ENCODE results near the gene RALGAPA1.
"Not testable (repeated sequence)": the region's sequence is repeated elsewhere in the genome, so short reads cannot be mapped to it uniquely, and the experiment has no call there.

The RALGAPA1 gene

GRCh38 chr14:35689000-35689460 lies 120.1 kb downstream of the RALGAPA1 start:
- Histone ChIP-seq H3K27me3 (ENCODE audit: insufficient read depth, poor library complexity, severe bottlenecking) (no peaks in the 10 kb centered on the region), H3K27ac (replicated peaks) (no peak overlapping the region), H3K4me3 (replicated peaks; ENCODE audit: insufficient read depth, low read length) (no peak overlapping the region)
- TF ChIP-seq, protein P1, sequence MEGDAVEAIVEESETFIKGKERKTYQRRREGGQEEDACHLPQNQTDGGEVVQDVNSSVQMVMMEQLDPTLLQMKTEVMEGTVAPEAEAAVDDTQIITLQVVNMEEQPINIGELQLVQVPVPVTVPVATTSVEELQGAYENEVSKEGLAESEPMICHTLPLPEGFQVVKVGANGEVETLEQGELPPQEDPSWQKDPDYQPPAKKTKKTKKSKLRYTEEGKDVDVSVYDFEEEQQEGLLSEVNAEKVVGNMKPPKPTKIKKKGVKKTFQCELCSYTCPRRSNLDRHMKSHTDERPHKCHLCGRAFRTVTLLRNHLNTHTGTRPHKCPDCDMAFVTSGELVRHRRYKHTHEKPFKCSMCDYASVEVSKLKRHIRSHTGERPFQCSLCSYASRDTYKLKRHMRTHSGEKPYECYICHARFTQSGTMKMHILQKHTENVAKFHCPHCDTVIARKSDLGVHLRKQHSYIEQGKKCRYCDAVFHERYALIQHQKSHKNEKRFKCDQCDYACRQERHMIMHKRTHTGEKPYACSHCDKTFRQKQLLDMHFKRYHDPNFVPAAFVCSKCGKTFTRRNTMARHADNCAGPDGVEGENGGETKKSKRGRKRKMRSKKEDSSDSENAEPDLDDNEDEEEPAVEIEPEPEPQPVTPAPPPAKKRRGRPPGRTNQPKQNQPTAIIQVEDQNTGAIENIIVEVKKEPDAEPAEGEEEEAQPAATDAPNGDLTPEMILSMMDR (IDR thresholded peaks at IDR 0.05; ENCODE audit: insufficient read depth, low read length) = no peak
- TF ChIP-seq POLR2AphosphoS5 (IDR thresholded peaks at IDR 0.05; ENCODE audit: low read depth) = no peak
- TF ChIP-seq SPI1 (IDR thresholded peaks at IDR 0.05; ENCODE audit: borderline replicate concordance, low read depth) = no peak
- no peak for TF ChIP-seq REST (IDR thresholded peaks at IDR 0.05; ENCODE audit: insufficient replicate concordance, low read depth)
- no peak for TF ChIP-seq GABPA (IDR thresholded peaks at IDR 0.05; ENCODE audit: low read depth)
- DNase-seq (ENCODE audit: low read depth in 1 of 2, low spot score in 1 of 2) = no peak

GRCh38 chr14:35688126-35688826 lies 120.8 kb downstream of the RALGAPA1 start:
- DNase-seq (ENCODE audit: low read depth in 1 of 2, low spot score in 1 of 2) = no peak
- Histone ChIP-seq H3K27ac (replicated peaks) (no peak overlapping the region), H3K4me3 (replicated peaks; ENCODE audit: insufficient read depth, low read length) (no peak overlapping the region), H3K27me3 (ENCODE audit: insufficient read depth, poor library complexity, severe bottlenecking) (no peaks in the 10 kb centered on the region)
- no peak for TF ChIP-seq GABPA (IDR thresholded peaks at IDR 0.05; ENCODE audit: low read depth)
- TF ChIP-seq REST (IDR thresholded peaks at IDR 0.05; ENCODE audit: insufficient replicate concordance, low read depth) = no peak
- TF ChIP-seq, protein P1 (IDR thresholded peaks at IDR 0.05; ENCODE audit: insufficient read depth, low read length) = no peak
- no peak for TF ChIP-seq SPI1 (IDR thresholded peaks at IDR 0.05; ENCODE audit: borderline replicate concordance, low read depth)

DNA sequence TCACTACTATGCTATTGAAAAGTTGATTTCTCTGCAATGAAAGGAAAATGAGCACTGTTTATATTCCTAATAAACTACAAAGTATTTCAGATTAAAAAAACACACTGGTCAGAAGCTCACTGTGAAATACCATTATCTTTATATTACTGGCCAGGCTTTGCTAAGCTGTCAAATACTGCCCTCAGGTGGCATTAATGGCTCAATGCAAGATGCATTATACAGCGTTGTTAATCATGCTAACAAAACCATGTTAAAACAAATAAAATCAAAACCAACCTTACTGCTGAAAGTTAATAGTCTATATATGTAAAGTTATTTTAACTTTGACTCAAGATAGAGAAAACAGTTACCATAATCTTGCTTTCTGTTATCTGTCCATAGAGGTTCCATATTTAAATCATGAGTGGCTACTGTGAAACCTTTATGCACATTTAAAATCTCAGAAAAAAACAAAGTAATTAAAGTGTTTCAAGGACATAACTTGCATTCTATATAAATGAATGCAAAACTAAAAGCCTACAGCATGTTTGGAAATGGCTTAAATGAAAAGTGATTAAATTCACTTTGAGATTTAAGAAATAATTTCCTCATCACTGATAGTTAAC lies 121.7 kb downstream of the RALGAPA1 start:
- H3K27me3 ChIP-seq (ENCODE audit: insufficient read depth, poor library complexity, severe bottlenecking) = no peaks in the 10 kb centered on the region
- DNase-seq (ENCODE audit: low read depth in 1 of 2, low spot score in 1 of 2) = peak; percentile 23 to 49
- H3K4me3 ChIP-seq (replicated peaks; ENCODE audit: insufficient read depth, low read length) = no peak overlapping the region
- TF ChIP-seq, protein P1 (IDR thresholded peaks at IDR 0.05; ENCODE audit: insufficient read depth, low read length) = peak; percentile 84
- TF ChIP-seq POLR2AphosphoS5 (IDR thresholded peaks at IDR 0.05; ENCODE audit: low read depth) = no peak
- H3K27ac ChIP-seq (replicated peaks) = no peak overlapping the region

DNA sequence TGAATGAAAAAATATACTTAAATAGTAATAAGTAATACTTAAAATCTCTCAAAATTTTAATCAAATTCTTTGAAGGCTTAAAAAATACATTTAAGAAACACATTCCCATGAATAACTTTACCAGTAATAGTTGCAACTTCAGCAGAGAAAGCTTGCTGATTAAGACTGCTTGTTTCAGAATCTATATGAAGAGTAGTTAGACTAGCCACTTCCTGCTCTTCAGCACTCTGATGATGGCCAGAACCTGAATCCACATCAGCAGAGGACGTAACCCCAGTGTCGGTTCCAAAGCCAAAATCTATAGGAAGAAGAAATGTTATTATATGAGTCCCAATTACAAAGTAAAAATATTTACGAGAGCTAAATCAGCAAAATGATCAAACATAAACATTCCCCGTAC lies 125.4 kb downstream of the RALGAPA1 start:
- not testable (repeated sequence) for H3K27ac ChIP-seq (replicated peaks); DNase-seq (ENCODE audit: low read depth in 1 of 2, low spot score in 1 of 2); H3K4me3 ChIP-seq (replicated peaks; ENCODE audit: insufficient read depth, low read length); H3K27me3 ChIP-seq (ENCODE audit: insufficient read depth, poor library complexity, severe bottlenecking)
